SK-N-SH (cell line): Measurements from ENCODE around the gene POLL. TPM values are rescaled to one million over a fixed set of nuclear protein-coding genes. Genes with fewer than 3 reads are reported as not detected.

Experiments
- CTCF ChIA-PET: fragments of 300-600, 350-600 bp; formaldehyde crosslinking; extraction: SDS; loops from one replicate; lab custom pipeline; 2021; lab: Yijun Ruan, JAX
- POLR2A ChIA-PET: fragments of 350-600 bp; sonication (Branson Sonifier 250); formaldehyde crosslinking; extraction: SDS; loops from one replicate; lab custom pipeline; 2020; ENCODE audit warnings: antibody characterized with exemption, inconsistent platforms; lab: Yijun Ruan, JAX
- DNase-seq: peaks from one replicate; pipeline ENCODE4 v3.0.0; 2012
- H2AFZ ChIP-seq: fragments of 200-600 bp; sonication (generic); 2 replicates; pipeline ENCODE4 v1.8.1; 2016; ENCODE audit warnings: antibody characterized with exemption, mild to moderate bottlenecking, low read depth
- H3F3A ChIP-seq: fragments of 200-600 bp; sonication (generic); replicated peaks from 2 replicates; pipeline ENCODE3; 2016; ENCODE audit warnings: antibody characterized with exemption, mild to moderate bottlenecking; ENCODE audit not compliant: insufficient read depth
- H3K27ac ChIP-seq, 2 experiments: fragments of 200-500 bp in 1 of 2; fragments of 200-600 bp in 1 of 2; sonication (Bioruptor generic) in 1 of 2; sonication (generic), shearing (Covaris generic) in 1 of 2; 2 replicates each; pipeline versions ENCODE4 v1.5.1 to v1.6.1; 2014 to 2016; ENCODE audit warnings: low read depth in 2 of 2, inconsistent platforms in 1 of 2, low read length in 1 of 2, mild to moderate bottlenecking in 1 of 2, mixed read lengths in 1 of 2
- H3K27me3 ChIP-seq: fragments of 200-600 bp; sonication (generic), shearing (Covaris generic); 2 replicates; pipeline ENCODE4 v1.6.1; 2016; ENCODE audit warnings: mixed run types; ENCODE audit not compliant: insufficient read depth
- H3K36me3 ChIP-seq, 2 experiments: fragments of 200-500 bp in 1 of 2; fragments of 200-600 bp in 1 of 2; sonication (Bioruptor generic) in 1 of 2; sonication (generic) in 1 of 2; replicated peaks in 1 of 2; 2 replicates each; pipeline versions ENCODE3 to v1.5.1; 2014 to 2016; ENCODE audit warnings: low read length in 1 of 2, mild to moderate bottlenecking in 1 of 2; ENCODE audit not compliant: insufficient read depth in 2 of 2, control insufficient read depth in 1 of 2
- H3K4me1 ChIP-seq, 2 experiments: fragments of 200-500 bp in 1 of 2; fragments of 200-600 bp in 1 of 2; sonication (Bioruptor generic) in 1 of 2; sonication (generic), shearing (Covaris generic) in 1 of 2; 2 replicates each; pipeline versions ENCODE4 v1.5.1 to v1.6.1; 2014 to 2016; ENCODE audit warnings: low read depth in 1 of 2, low read length in 1 of 2, mixed run types in 1 of 2; ENCODE audit not compliant: insufficient read depth in 2 of 2, control insufficient read depth in 1 of 2
- H3K4me2 ChIP-seq: fragments of 200-600 bp; sonication (generic), shearing (Covaris generic); 2 replicates; pipeline ENCODE4 v1.6.1; 2017; ENCODE audit warnings: mixed run types
- H3K4me3 ChIP-seq, 2 experiments: fragments of 200-500 bp in 1 of 2; fragments of 200-600 bp in 1 of 2; sonication (Bioruptor generic) in 1 of 2; sonication (generic), shearing (Covaris generic) in 1 of 2; 2 replicates each; pipeline versions ENCODE4 v1.5.1 to v1.8.1; 2014 to 2016; ENCODE audit warnings: low read depth in 2 of 2, inconsistent platforms in 1 of 2, low read length in 1 of 2, mild to moderate bottlenecking in 1 of 2, mixed read lengths in 1 of 2, moderate library complexity in 1 of 2
- H3K79me2 ChIP-seq: fragments of 200-600 bp; sonication (generic); 2 replicates; pipeline ENCODE4 v1.8.1; 2017; ENCODE audit warnings: mild to moderate bottlenecking; ENCODE audit not compliant: insufficient read depth
- H3K9ac ChIP-seq: fragments of 200-600 bp; sonication (generic); 2 replicates; pipeline ENCODE4 v1.6.1; 2017; ENCODE audit warnings: mixed run types
- H3K9me2 ChIP-seq: fragments of 200-600 bp; sonication (generic); 2 replicates; pipeline ENCODE4 v1.6.1; 2017; ENCODE audit warnings: mixed run types
- H3K9me3 ChIP-seq: fragments of 200-600 bp; sonication (generic); 2 replicates; pipeline ENCODE4 v1.6.1; 2017; ENCODE audit warnings: mixed run types, mild to moderate bottlenecking, moderate library complexity
- H4K20me1 ChIP-seq: fragments of 200-600 bp; sonication (generic); 2 replicates; pipeline ENCODE4 v1.6.1; 2017; ENCODE audit warnings: mild to moderate bottlenecking, mixed run types; ENCODE audit not compliant: insufficient read depth
- ELF1 ChIP-seq: IDR thresholded peaks from 2 replicates; pipeline ENCODE4 v1.4.0; 2012
- EP300 ChIP-seq, 2 experiments: IDR thresholded peaks; 2 replicates each; pipeline versions ENCODE4 v1.4.0 to v1.6.1; 2012; ENCODE audit warnings: borderline replicate concordance in 1 of 2, low read depth in 1 of 2, low read length in 1 of 2
- FOXM1 ChIP-seq: IDR thresholded peaks from 2 replicates; pipeline ENCODE4 v1.4.0; 2012; ENCODE audit warnings: low read depth, mild to moderate bottlenecking
- GATA2 ChIP-seq: sonication (generic); formaldehyde crosslinking; IDR thresholded peaks from 2 replicates; pipeline ENCODE4 v1.5.0; 2020; ENCODE audit warnings: mild to moderate bottlenecking, missing genetic modification reagents
- MXI1 ChIP-seq: IDR thresholded peaks from 2 replicates; pipeline ENCODE4 v1.6.1; 2012; ENCODE audit warnings: mild to moderate bottlenecking, low read depth, low read length, improper control_type of control experiment
- REST ChIP-seq: IDR thresholded peaks from 2 replicates; pipeline ENCODE4 v1.6.1; 2012; ENCODE audit warnings: mild to moderate bottlenecking, low read depth, low read length, moderate library complexity
- RXRA ChIP-seq: IDR thresholded peaks from 2 replicates; pipeline ENCODE4 v1.4.0; 2012; ENCODE audit warnings: low read depth, mild to moderate bottlenecking, borderline replicate concordance
- SIN3A ChIP-seq: IDR thresholded peaks from 2 replicates; pipeline ENCODE4 v1.6.1; 2012; ENCODE audit warnings: low read depth, mild to moderate bottlenecking, low read length, moderate library complexity, borderline replicate concordance
- TAF1 ChIP-seq: IDR thresholded peaks from 2 replicates; pipeline ENCODE4 v1.6.1; 2012; ENCODE audit warnings: low read depth, mild to moderate bottlenecking, low read length, moderate library complexity, borderline replicate concordance
- TCF12 ChIP-seq: IDR thresholded peaks from 2 replicates; pipeline ENCODE4 v1.4.0; 2012
- WGBS: methylation state at CpG from one replicate; pipeline ENCODE4 v1.1.6; 2017; ENCODE audit warnings: low lambda C conversion rate; 5-methylcytosine and 5-hydroxymethylcytosine counted together
- polyA plus RNA-seq, 3 experiments: library from polyadenylated mRNA; depleted of rRNA; stranded (reverse); fragments of >200 nt; gene quantifications; 2 replicates each; pipeline ENCODE4 v1.2.3, GENCODE V29; 2012

The POLL gene
- polyA plus RNA-seq, 1 of the 3 experiments (the other 2 are of a cell fraction), result 22.0 TPM

- no peak for TF ChIP-seq REST
- no peak for TF ChIP-seq SIN3A
- TF ChIP-seq TCF12, result no peak
Observed at GRCh38 chr10:101617824-101618568, 29.9 kb upstream of the POLL start (continued).

- POLR2A ChIA-PET, result no interaction called here
- Histone ChIP-seq H4K20me1 (no peaks in the 10 kb centered on the region), H2AFZ (no peak overlapping the region), H3F3A (no peaks in the 10 kb centered on the region), H3K9ac (no peak overlapping the region), H3K4me1 (peaks cover 0 to 54% of the 10 kb centered on the region in 2 experiments; a peak in 2 of 4 replicates), H3K79me2 (no peaks in the 10 kb centered on the region), H3K4me3 (no peak overlapping the region), H3K9me3 (no peaks in the 10 kb centered on the region), H3K9me2 (no peaks in the 10 kb centered on the region), H3K36me3 (peaks cover 0 to 9% of the 10 kb centered on the region in 2 experiments)
- WGBS, result 91% methylated on average over 8 of the region's 8 CpGs
- peak; percentile 52 for DNase-seq
- CTCF ChIA-PET, result interaction anchor here (1.0 to 9.0 kb wide), 4 partner anchors 12 to 218 kb away, joined by 4 to 61 read pairs (median 9); no protein-coding TSS in a partner anchor
- TF ChIP-seq MXI1, result 0 out of 2 replicates have a peak, but pooled peaks have one; percentile 23
- TF ChIP-seq GATA2 (CRISPR knock-in tag), result no peak
- TF ChIP-seq ELF1, result no peak
- TF ChIP-seq FOXM1, result no peak
- TF ChIP-seq, all 33 proteins: peak for 1
- no peaks in the 10 kb centered on the region for H3K27me3 ChIP-seq
- no peak overlapping the region for H3K4me2 ChIP-seq
- H3K27ac ChIP-seq, result peak overlapping the region in 1 of 2 experiments; percentile 76; a peak in 2 of 4 replicates
Observed at GRCh38 chr10:101617102-101617823, 29.2 kb upstream of the POLL start.

GRCh38 chr10:101616415-101617101, 28.5 kb upstream of the POLL start:
- 82% methylated on average over 8 of the region's 9 CpGs for WGBS
- Histone ChIP-seq H3F3A (no peaks in the 10 kb centered on the region), H3K4me2 (no peak overlapping the region), H3K9me2 (no peaks in the 10 kb centered on the region), H4K20me1 (no peaks in the 10 kb centered on the region), H3K4me3 (no peak overlapping the region), H3K79me2 (no peaks in the 10 kb centered on the region), H3K36me3 (peaks cover 0 to 7% of the 10 kb centered on the region in 2 experiments), H2AFZ (no peak overlapping the region), H3K9ac (no peak overlapping the region), H3K27me3 (no peaks in the 10 kb centered on the region), H3K4me1 (peaks cover 0 to 54% of the 10 kb centered on the region in 2 experiments; a peak in 2 of 4 replicates), H3K9me3 (no peaks in the 10 kb centered on the region), H3K27ac (peak overlapping the region in 1 of 2 experiments; percentile 76; a peak in 2 of 4 replicates)
- DNase-seq, result peak; percentile 51
- ChIA-PET POLR2A (no interaction called here), CTCF (interaction anchor here (1.5 to 9.0 kb wide), 4 partner anchors 12 to 165 kb away, joined by 4 to 61 read pairs (median 10); no protein-coding TSS in a partner anchor)
- TF ChIP-seq RXRA, result no peak
- no peak for TF ChIP-seq TAF1
- TF ChIP-seq EP300 (IDR thresholded peaks at IDR 0.05; ENCODE audit: borderline replicate concordance in 1 of 2, low read depth in 1 of 2, low read length in 1 of 2), result 0 out of 4 replicates have a peak, but pooled peaks of 1 of the 2 experiments have one; percentile 9
- TF ChIP-seq GATA2 (CRISPR knock-in tag), result peak; percentile 66
- no peak for TF ChIP-seq MXI1
